Thyroid gland (tissue), 4 donors: ENCODE measurements around the gene DOCK10.

Experiments used
- POLR2A ChIP-seq, 2 donors: fragments of 450-650 bp; IDR thresholded peaks; one replicate each; pipeline ENCODE4 v1.6.1; 2017; ENCODE audit warnings: antibody characterized with exemption in 2 of 2, mild to moderate bottlenecking in 2 of 2, moderate library complexity in 1 of 2
- TF ChIP-seq, protein P1 (sequence below), 6 experiments: fragments of 200-600 bp in 3 of 6; fragments of 450-650 bp in 3 of 6; sonication (generic) in 3 of 6; IDR thresholded peaks; one replicate each; pipeline ENCODE4 v1.5.1; 2016 to 2019; ENCODE audit warnings: antibody characterized with exemption in 6 of 6, mild to moderate bottlenecking in 2 of 6, inconsistent platforms in 1 of 6, moderate library complexity in 1 of 6

DNA sequence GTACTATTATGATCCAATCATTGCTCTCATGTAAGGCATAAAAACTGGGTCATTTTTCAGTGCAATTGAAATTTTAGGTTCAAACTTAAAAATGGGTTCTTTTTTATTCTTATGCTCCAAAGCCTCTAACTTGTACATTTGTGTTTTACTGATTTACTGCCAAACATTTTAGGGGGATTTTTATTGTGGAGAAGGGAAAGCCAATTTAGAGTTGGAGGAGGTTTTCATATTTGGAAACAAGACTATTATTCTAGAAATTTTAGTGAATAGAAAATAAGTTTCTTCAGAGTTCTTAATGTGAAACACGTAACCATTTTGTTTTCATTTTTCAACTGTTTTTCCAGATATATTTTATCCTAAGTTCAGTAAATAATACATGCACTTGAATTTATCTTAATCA is 138.6 kb downstream of the DOCK10 start:
- TF ChIP-seq POLR2A (IDR thresholded peaks at IDR 0.05): no peak
- TF ChIP-seq, protein P1, sequence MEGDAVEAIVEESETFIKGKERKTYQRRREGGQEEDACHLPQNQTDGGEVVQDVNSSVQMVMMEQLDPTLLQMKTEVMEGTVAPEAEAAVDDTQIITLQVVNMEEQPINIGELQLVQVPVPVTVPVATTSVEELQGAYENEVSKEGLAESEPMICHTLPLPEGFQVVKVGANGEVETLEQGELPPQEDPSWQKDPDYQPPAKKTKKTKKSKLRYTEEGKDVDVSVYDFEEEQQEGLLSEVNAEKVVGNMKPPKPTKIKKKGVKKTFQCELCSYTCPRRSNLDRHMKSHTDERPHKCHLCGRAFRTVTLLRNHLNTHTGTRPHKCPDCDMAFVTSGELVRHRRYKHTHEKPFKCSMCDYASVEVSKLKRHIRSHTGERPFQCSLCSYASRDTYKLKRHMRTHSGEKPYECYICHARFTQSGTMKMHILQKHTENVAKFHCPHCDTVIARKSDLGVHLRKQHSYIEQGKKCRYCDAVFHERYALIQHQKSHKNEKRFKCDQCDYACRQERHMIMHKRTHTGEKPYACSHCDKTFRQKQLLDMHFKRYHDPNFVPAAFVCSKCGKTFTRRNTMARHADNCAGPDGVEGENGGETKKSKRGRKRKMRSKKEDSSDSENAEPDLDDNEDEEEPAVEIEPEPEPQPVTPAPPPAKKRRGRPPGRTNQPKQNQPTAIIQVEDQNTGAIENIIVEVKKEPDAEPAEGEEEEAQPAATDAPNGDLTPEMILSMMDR (IDR thresholded peaks at IDR 0.05): no peak
